ENCODE measurements around the gene UMPS.
A peak's percentile ranks its signal among the peaks of the same experiment; 100 is the strongest.

The UMPS gene

DNA sequence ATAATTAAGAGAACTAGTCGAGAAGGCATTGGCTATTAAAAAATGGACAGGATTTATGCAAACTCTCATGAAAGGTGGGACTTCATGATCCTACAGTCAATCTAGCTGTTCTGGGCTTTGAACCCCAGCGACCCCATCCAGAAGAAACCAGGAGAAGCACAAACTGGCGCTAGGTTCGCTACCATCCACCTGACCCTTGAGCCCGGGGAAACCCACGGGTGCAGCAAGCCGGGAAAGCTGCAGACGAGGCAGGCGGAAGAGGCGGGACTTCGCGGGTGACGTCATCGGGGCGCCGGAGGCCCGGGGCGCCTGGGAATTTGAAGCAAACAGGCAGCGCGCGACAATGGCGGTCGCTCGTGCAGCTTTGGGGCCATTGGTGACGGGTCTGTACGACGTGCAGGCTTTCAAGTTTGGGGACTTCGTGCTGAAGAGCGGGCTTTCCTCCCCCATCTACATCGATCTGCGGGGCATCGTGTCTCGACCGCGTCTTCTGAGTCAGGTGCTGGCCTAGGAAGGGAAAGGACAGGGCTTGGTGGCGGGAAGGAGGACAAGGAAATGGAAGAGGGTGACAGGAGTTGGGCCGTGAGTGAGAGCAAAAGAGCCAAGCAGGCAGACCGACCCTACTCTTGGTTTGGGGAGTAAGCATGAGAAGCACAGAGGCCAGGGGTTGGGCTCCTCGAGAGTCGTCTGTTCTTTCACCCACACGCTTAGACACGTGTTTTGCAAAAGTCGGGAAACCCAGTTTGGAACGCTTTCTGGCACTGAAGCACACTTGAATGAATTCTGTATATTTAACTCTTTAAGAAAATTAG is at the start of gene UMPS:
TSS of gene UMPS (plus strand) at position 324 of the 812 bp plus-strand sequence. CDS start at position 344, 20 bp downstream.
- peak; percentile 84 for DNase-seq (ENCODE audit: low read depth in 2 of 2)

DNA sequence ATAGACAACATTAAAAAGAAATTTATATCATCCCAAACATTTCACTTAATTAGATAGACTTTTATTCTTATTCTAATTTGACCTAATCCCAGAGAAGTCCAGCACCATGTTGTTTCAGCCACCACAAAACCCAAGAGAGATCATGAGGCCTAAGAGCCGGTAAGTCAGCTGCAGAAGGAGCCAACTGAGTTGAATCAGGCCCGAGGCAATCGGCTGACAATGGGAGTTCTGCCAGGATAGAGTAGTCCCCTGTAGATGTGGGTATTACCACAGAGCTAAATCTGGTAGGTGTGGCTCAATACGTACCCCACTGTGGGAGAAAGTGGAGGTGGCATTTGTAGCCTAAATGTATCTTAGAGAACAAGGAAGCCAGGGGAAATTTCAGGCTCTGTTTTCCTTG is 49.7 kb upstream of the UMPS start:
- DNase-seq (ENCODE audit: low read depth in 2 of 2), result no peak

- no peak for DNase-seq (ENCODE audit: low read depth in 2 of 2)
These were observed 48.0 kb upstream of the UMPS start for GRCh38 chr3:124682263-124682662.

GRCh38 chr3:124684459-124684858 is 45.8 kb upstream of the UMPS start:
- no peak for DNase-seq (ENCODE audit: low read depth in 2 of 2)

DNA sequence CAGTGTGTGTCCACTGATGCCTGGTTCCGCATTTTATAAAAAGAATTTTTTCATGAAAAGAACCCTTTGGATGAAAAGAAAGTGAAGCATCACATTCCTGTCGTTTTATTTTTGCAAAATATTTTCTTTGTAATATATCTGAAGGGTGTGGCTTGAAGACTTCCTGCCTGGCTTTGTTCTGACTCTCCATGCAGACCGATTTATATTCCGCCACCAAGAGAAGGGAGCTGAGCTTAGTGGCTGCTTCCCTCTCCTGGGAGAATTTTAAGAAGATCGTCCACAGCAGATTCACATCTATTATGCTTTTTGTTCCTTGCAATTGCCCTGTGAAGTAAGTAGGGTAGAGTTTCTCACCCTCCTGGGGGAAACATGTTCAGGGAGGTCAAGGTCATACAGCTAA is 45.2 kb upstream of the UMPS start:
- DNase-seq (ENCODE audit: low read depth in 2 of 2), result no peak

GRCh38 chr3:124685481-124685880 is 44.8 kb upstream of the UMPS start:
- DNase-seq (ENCODE audit: low read depth in 2 of 2), result no peak

DNA sequence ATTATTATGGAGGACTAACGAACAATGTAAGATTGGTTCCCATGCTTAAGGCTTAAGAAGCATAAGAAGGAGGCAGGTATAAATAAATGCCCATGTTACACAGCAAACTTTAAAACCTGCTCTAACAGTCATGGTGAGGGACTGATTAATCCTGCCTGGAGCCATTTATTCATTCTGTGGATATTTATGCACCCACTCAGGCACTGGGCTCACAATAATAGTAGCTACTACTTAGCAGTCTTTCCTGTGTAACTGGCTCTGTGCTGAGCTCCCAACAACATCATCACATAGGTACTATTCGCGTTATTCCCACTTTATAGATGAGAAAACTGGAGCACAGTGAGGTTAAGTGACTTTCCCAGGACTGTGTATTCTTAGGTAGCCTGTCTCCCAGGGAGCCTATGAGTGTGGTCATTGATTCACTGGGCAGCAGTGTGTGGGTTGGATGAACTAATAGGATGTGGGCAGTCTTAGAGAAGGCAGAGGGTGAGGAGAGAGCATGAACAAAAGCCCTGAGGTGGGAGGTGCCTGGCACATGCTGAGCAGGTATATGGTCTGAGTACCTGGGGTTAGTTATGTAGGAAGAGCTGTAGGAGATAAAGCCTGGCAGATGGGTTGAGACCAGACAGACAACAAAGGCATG is 44.1 kb upstream of the UMPS start:
- DNase-seq (ENCODE audit: low read depth in 2 of 2), result no peak

GRCh38 chr3:124688581-124689454 is 41.4 kb upstream of the UMPS start:
- peak; percentile 23 to 49 for DNase-seq (ENCODE audit: low read depth in 2 of 2)

- DNase-seq (ENCODE audit: low read depth in 2 of 2), result no peak
These were observed 38.7 kb upstream of the UMPS start for GRCh38 chr3:124691599-124691998.

DNA sequence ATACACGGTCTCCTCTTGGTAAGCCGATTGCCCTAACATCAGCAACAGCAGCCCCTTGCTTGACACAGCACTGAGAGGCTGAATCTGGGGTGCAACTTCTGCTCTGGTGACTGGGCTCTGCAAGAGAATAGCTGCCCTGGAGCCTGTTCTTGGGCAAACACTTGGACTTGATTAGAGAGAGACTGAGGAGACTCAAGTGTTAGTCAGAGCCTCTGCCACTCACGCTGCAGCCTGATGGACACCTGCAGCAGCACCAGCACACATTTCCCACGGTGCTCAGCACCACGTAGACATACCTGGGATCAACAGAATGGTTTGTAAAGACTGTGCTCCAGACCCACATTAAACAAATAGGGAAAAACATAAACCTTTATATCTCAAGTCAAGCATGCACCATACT is 35.8 kb upstream of the UMPS start:
- DNase-seq (ENCODE audit: low read depth in 2 of 2), result no peak

GRCh38 chr3:124695369-124695768 is 34.9 kb upstream of the UMPS start:
- no peak for DNase-seq (ENCODE audit: low read depth in 2 of 2)

- DNase-seq (ENCODE audit: low read depth in 2 of 2), result no peak
These were observed 34.2 kb upstream of the UMPS start for GRCh38 chr3:124696006-124696405.

- no peak for DNase-seq (ENCODE audit: low read depth in 2 of 2)
These were observed 33.0 kb upstream of the UMPS start for GRCh38 chr3:124697302-124697701.

DNA sequence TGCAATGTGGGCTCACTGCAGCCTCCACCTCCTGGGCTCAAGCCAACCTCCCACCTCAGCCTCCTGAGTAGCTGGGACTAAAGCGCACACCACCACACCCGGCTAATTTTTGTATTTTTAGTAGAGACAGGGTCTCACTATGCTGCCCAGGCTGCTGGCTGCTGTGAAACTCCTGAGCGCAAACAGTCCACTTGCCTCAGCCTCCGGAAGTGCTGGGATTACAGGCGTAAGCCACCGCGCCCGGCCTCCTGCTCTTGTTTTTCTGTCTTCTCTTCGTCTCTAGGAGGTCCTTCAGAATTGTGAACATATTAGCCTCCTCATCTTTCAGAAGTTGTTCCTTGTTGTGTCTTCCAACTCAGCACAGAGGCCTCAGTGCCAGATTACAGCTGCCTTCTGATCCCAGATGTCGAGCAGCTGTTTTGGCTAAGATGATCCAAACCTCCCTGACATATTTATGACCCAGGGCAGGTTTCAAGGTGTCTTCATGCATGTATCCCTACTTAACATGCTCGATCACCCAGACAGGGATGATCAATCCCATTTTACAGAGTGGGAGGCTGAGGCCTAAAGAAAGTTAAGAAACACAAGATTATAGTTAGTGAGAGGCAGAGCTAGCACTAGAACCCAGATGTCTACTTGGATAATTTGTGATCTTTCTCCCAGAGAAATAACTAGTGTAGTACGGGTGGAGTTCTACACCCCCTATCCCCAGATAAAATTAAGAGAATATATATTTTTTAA is 32.1 kb upstream of the UMPS start:
- DNase-seq (ENCODE audit: low read depth in 2 of 2), result no peak

DNA sequence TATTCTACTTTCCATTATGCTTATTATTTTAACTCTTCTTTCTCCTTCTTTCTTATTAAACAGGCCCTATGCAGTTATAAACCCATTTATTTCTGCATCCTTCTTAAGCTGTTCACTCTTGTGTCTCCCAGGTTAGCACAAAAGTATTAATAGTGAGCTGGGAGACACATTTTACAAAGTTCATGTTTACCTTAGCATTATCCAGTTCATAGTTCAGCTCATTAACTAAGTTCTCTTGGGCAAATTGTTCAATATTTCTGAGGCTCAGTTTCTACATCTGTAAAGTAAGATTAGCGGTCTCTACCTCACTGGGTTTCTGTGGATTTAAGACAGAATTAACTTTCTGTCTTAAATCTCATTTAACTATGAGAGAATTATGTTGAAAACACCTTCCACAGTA is 31.2 kb upstream of the UMPS start:
- DNase-seq (ENCODE audit: low read depth in 2 of 2), result no peak

GRCh38 chr3:124699686-124700396 is 30.4 kb upstream of the UMPS start:
- DNase-seq (ENCODE audit: low read depth in 2 of 2), result no peak

GRCh38 chr3:124700880-124701684 is 29.2 kb upstream of the UMPS start:
- no peak for DNase-seq (ENCODE audit: low read depth in 2 of 2)

DNA sequence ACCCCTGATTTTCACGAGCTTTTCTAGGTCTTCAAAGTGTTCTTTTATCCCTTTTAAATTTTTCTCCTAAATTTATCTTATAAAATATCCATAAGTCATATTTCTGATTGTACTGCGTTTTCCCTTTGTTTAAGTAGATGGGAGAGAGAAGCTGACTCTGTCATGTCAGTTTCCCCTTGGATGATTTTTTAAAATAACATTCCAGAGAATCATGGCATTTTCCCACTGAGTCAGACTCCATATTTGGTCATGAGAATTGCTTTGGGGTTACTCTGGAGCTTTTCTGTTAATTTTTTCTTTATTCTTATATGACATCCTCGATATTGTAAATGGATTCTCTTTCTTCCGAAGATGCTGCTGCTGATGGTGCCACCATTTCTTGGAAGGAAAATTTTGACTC is 28.6 kb upstream of the UMPS start:
- DNase-seq (ENCODE audit: low read depth in 2 of 2), result no peak

GRCh38 chr3:124702950-124703349 is 27.3 kb upstream of the UMPS start:
- no peak for DNase-seq (ENCODE audit: low read depth in 2 of 2)

- no peak for DNase-seq (ENCODE audit: low read depth in 2 of 2)
These were observed 24.7 kb upstream of the UMPS start for GRCh38 chr3:124705552-124705951.
